WI38 (cell line): Measurements from ENCODE around the gene PLD1.

Experiments used
- H3K4me3 ChIP-seq: 2 replicates; pipeline ENCODE4 v1.5.1; 2011; ENCODE audit warnings: low read depth, mild to moderate bottlenecking, control low read depth, low read length
- CTCF ChIP-seq: IDR thresholded peaks from 2 replicates; pipeline ENCODE4 v1.5.1; 2012; ENCODE audit warnings: low read depth, mild to moderate bottlenecking, control low read depth, low read length

Gene PLD1

DNA sequence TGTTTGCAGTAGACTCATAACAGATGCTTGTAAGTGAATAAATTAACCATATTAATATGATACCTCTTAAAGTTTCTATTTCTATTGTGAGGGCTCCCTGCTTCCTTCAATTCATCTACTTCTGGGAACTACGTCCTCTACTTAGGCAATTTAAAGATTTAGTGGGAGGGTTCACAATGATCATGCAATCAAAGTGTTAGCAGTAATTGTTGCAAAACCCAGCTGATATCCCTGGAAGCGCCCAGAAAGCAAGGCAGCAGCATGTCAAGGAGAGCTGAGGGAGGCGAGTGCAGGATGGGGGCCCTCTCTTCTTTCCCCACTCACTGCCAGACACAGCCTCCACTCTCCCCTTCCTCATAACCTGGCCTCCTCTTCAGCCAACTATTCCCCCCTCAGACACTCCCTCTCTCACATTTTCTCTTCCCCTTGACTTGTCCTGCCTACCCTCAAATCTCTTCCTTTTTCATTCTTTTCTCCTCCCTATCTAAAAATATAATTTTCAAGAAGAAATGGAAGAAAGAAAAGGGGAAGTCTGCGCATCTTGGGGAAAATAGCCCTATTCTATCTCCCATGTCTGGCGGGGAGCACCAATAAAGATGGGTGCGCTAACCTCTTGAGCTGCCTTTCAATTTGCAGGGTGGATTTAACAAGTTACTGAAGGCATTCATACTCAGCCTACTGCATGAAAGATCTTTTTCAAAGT is 39.5 kb upstream of the PLD1 start:
- H3K4me3 ChIP-seq = no peak overlapping the region
- TF ChIP-seq CTCF = no peak

- no peak overlapping the region for H3K4me3 ChIP-seq
- TF ChIP-seq CTCF = no peak
Observed at GRCh38 chr3:171847595-171848259, 37.4 kb upstream of the PLD1 start.

GRCh38 chr3:171847133-171847532 is 36.9 kb upstream of the PLD1 start:
- no peak for TF ChIP-seq CTCF
- H3K4me3 ChIP-seq = no peak overlapping the region

- no peak for TF ChIP-seq CTCF
- no peak overlapping the region for H3K4me3 ChIP-seq
Observed at GRCh38 chr3:171846597-171846996, 36.3 kb upstream of the PLD1 start.

GRCh38 chr3:171845481-171846284 is 35.4 kb upstream of the PLD1 start:
- no peak for TF ChIP-seq CTCF
- no peak overlapping the region for H3K4me3 ChIP-seq

DNA sequence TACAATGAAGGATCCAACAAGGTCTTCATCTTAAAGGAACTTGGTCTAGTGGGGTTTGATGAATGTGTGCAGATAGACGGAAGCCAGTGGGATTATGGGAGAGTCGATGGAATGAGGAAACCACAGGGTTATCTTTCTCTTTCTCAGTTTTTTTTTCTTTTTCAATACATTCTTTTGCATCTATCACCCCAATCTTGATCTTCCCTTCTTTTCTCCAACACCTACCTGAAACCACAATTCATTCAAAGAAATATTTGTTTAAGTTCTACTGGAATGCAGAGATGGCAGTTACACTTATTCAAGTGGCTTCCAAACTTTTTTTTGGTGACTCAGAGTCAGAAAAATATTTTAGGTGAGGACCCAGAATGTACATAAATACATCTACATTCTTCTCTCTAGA is 34.6 kb upstream of the PLD1 start:
- no peak for TF ChIP-seq CTCF
- no peak overlapping the region for H3K4me3 ChIP-seq
